Mammary epithelial cell (primary cell): ENCODE results near the gene ECHDC1.

Source experiments
- EZH2 ChIP-seq: IDR thresholded peaks from 2 replicates; pipeline ENCODE4 v1.6.1; 2012; ENCODE audit warnings: low read length, inconsistent platforms, borderline replicate concordance
- TF ChIP-seq, protein P1 (sequence below), 2 donors: IDR thresholded peaks in 1 of 2; conservative IDR thresholded peaks in 1 of 2; 2 replicates each; pipeline ENCODE4 v1.5.1; 2011 to 2012; ENCODE audit warnings: inconsistent platforms in 2 of 2, low read length in 2 of 2, mild to moderate bottlenecking in 2 of 2, control low read depth in 1 of 2, low read depth in 1 of 2; ENCODE audit not compliant: insufficient read depth in 1 of 2; ENCODE audit errors: extremely low read depth in 1 of 2

DNA sequence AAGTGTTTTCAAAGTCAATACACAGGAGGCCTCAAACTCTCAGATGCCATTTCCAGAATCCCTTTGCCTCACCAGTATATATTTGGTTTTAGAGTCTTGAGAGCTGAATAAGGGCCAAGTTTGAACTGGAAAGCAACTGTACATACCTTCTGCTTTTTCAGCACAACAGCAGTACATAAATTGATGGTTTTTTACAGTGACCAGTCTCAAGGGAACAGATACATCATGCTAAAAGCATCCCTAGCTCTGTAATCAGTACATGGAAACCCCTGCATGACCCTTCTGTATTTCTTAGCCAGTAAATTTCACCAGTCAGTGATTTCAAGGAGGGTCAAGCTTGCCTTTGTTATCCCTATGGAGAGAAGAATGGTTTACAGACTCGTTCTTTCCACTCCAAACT, 40.6 kb upstream of the ECHDC1 start:
- TF ChIP-seq, protein P1, sequence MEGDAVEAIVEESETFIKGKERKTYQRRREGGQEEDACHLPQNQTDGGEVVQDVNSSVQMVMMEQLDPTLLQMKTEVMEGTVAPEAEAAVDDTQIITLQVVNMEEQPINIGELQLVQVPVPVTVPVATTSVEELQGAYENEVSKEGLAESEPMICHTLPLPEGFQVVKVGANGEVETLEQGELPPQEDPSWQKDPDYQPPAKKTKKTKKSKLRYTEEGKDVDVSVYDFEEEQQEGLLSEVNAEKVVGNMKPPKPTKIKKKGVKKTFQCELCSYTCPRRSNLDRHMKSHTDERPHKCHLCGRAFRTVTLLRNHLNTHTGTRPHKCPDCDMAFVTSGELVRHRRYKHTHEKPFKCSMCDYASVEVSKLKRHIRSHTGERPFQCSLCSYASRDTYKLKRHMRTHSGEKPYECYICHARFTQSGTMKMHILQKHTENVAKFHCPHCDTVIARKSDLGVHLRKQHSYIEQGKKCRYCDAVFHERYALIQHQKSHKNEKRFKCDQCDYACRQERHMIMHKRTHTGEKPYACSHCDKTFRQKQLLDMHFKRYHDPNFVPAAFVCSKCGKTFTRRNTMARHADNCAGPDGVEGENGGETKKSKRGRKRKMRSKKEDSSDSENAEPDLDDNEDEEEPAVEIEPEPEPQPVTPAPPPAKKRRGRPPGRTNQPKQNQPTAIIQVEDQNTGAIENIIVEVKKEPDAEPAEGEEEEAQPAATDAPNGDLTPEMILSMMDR (conservative IDR thresholded peaks at IDR 0.05 in 1 of 2, IDR thresholded peaks at IDR 0.05 in 1 of 2; ENCODE audit: extremely low read depth in 1 of 2, insufficient read depth in 1 of 2, low read depth in 1 of 2, low read length in 2 of 2) = no peak
- no peak for TF ChIP-seq EZH2
